Upper lobe of right lung (tissue), 1 donor: ENCODE results near the gene OTUD5. TPM values are rescaled to one million over a fixed set of nuclear protein-coding genes. Genes with fewer than 3 reads are reported as not detected.

Experiments used
- ATAC-seq: fragments of 200-7000 bp; cut with Tn5 transposase; one replicate; pipeline ENCODE4 v1.9.1; 2020; ENCODE audit warnings: mild to moderate bottlenecking, moderate library complexity
- DNase-seq: peaks from one replicate; pipeline ENCODE4 v3.0.0-alpha.2; 2020
- H3K27ac ChIP-seq: fragments of 200-600 bp; one replicate; pipeline ENCODE4 v1.8.0; 2022
- H3K27me3 ChIP-seq: fragments of 200-600 bp; one replicate; pipeline ENCODE4 v1.8.0; 2022; ENCODE audit warnings: mild to moderate bottlenecking
- H3K36me3 ChIP-seq: fragments of 200-600 bp; one replicate; pipeline ENCODE4 v1.8.0; 2022
- H3K4me1 ChIP-seq: fragments of 200-600 bp; one replicate; pipeline ENCODE4 v1.8.0; 2022
- H3K4me3 ChIP-seq: fragments of 200-600 bp; one replicate; pipeline ENCODE4 v1.8.0; 2022; ENCODE audit warnings: mild to moderate bottlenecking
- H3K9me3 ChIP-seq: fragments of 200-600 bp; one replicate; pipeline ENCODE4 v1.8.0; 2022
- CTCF ChIP-seq: fragments of 200-600 bp; IDR thresholded peaks from one replicate; pipeline ENCODE4 v1.8.0; 2022; ENCODE audit warnings: antibody characterized with exemption
- intact Hi-C: fragments of 100-400 bp; cut with DNase I; formaldehyde crosslinking; loops from one replicate; pipeline ENCODE4 v1.11.0; 2022
- total RNA-seq: library from RNA; stranded (reverse); fragmentation: NEBNext Ultra II Directional; extraction: Animal tissue kit (Norgen Biotek cat#: 25700); gene quantifications from one replicate; pipeline ENCODE4 v1.2.1, GENCODE V29; 2021
- donor health status: DM: no; HTN: yes; CAD: no; lungs with severe emphysema.

Gene OTUD5
- total RNA-seq, 1 donor from 2014 or later, result 42.6 TPM

GRCh38 chrX:48904180-48904579 is 53.2 kb downstream of the OTUD5 start:
- H3K36me3 ChIP-seq, result peaks cover 23% of the 10 kb centered on the region
- H3K27me3 ChIP-seq, result no peaks in the 10 kb centered on the region
- intact Hi-C loops, result no loop called here

GRCh38 chrX:48903290-48903689 is 54.1 kb downstream of the OTUD5 start:
- ATAC-seq, result no peak
- intact Hi-C loops, result no loop called here
- TF ChIP-seq CTCF, result no peak
- Histone ChIP-seq H3K27me3 (no peaks in the 10 kb centered on the region), H3K36me3 (peaks cover 23% of the 10 kb centered on the region), H3K27ac (no peak overlapping the region), H3K9me3 (no peaks in the 10 kb centered on the region), H3K4me3 (no peak overlapping the region), H3K4me1 (peaks cover 3% of the 10 kb centered on the region)
- no peak for DNase-seq

More at GRCh38 chrX:48904180-48904579, 53.2 kb downstream of the OTUD5 start:
- TF ChIP-seq CTCF, result no peak
- ATAC-seq, result no peak
- Histone ChIP-seq H3K9me3 (no peaks in the 10 kb centered on the region), H3K4me3 (no peak overlapping the region), H3K4me1 (no peaks in the 10 kb centered on the region), H3K27ac (no peak overlapping the region)
- DNase-seq, result no peak

- DNase-seq, result no peak
- H3K4me1 ChIP-seq, result peaks cover 3% of the 10 kb centered on the region
- no peak overlapping the region for H3K27ac ChIP-seq
- ATAC-seq, result no peak
- no peak overlapping the region for H3K4me3 ChIP-seq
- no peaks in the 10 kb centered on the region for H3K27me3 ChIP-seq
- TF ChIP-seq CTCF, result no peak
- no peaks in the 10 kb centered on the region for H3K9me3 ChIP-seq
- peaks cover 23% of the 10 kb centered on the region for H3K36me3 ChIP-seq
- intact Hi-C loops, result no loop called here
These were observed 54.6 kb downstream of the OTUD5 start for GRCh38 chrX:48902776-48903175.

- Histone ChIP-seq H3K36me3 (peaks cover 23% of the 10 kb centered on the region), H3K9me3 (no peaks in the 10 kb centered on the region), H3K4me3 (no peak overlapping the region), H3K27me3 (no peaks in the 10 kb centered on the region), H3K4me1 (peaks cover 3% of the 10 kb centered on the region), H3K27ac (no peak overlapping the region)
- ATAC-seq (no peak), DNase-seq (no peak)
- no peak for TF ChIP-seq CTCF
- intact Hi-C loops, result no loop called here
These were observed 55.3 kb downstream of the OTUD5 start for GRCh38 chrX:48902135-48902534.

- ATAC-seq, result no peak
- H3K27ac ChIP-seq, result no peak overlapping the region
- no peaks in the 10 kb centered on the region for H3K27me3 ChIP-seq
- intact Hi-C loops, result no loop called here
- H3K36me3 ChIP-seq, result peaks cover 23% of the 10 kb centered on the region
- H3K4me1 ChIP-seq, result peaks cover 8% of the 10 kb centered on the region
- H3K4me3 ChIP-seq, result no peak overlapping the region
- DNase-seq, result no peak
- H3K9me3 ChIP-seq, result no peaks in the 10 kb centered on the region
- TF ChIP-seq CTCF, result no peak
These were observed 56.3 kb downstream of the OTUD5 start for GRCh38 chrX:48901069-48901468.

- intact Hi-C loops, result no loop called here
- Histone ChIP-seq H3K9me3 (no peaks in the 10 kb centered on the region), H3K27me3 (no peaks in the 10 kb centered on the region), H3K4me1 (peaks cover 8% of the 10 kb centered on the region), H3K36me3 (peaks cover 23% of the 10 kb centered on the region), H3K27ac (no peak overlapping the region), H3K4me3 (no peak overlapping the region)
- ATAC-seq (no peak), DNase-seq (no peak)
- no peak for TF ChIP-seq CTCF
These were observed 58.4 kb downstream of the OTUD5 start for GRCh38 chrX:48899078-48899410.
